HG02884 (cell line): ENCODE data around the gene RC3H1.
"Not testable (repeated sequence)": the region's sequence is repeated elsewhere in the genome, so short reads cannot be mapped to it uniquely, and the experiment has no call there.

Experiments used
- ATAC-seq: cut with Tn5 transposase; IDR thresholded peaks from one replicate; pipeline ENCODE4 v1.9.1; 2021; ENCODE audit warnings: mild to moderate bottlenecking, moderate library complexity; ENCODE audit not compliant: unreplicated experiment

Gene RC3H1

GRCh38 chr1:174022976-174023277 lies 770 bp upstream of the RC3H1 start:
- no peak for ATAC-seq

GRCh38 chr1:174021591-174022079 lies 522 bp downstream of the RC3H1 start:
- ATAC-seq, result peak; percentile 29

- no peak for ATAC-seq
These were observed 3.6 kb downstream of the RC3H1 start for GRCh38 chr1:174018565-174018964.

- no peak for ATAC-seq
These were observed 4.8 kb downstream of the RC3H1 start for GRCh38 chr1:174017231-174017970.

GRCh38 chr1:174013864-174014418 lies 8.2 kb downstream of the RC3H1 start:
- no peak for ATAC-seq

- ATAC-seq, result no peak
These were observed 13.2 kb downstream of the RC3H1 start for GRCh38 chr1:174008979-174009378.

GRCh38 chr1:174008269-174008668 lies 13.9 kb downstream of the RC3H1 start:
- no peak for ATAC-seq

- no peak for ATAC-seq
These were observed 14.3 kb downstream of the RC3H1 start for GRCh38 chr1:174007851-174008250.

GRCh38 chr1:174005032-174005431 lies 17.1 kb downstream of the RC3H1 start:
- ATAC-seq, result peak; percentile 88

- no peak for ATAC-seq
These were observed 18.3 kb downstream of the RC3H1 start for GRCh38 chr1:174003867-174004266.

- no peak for ATAC-seq
These were observed 20.6 kb downstream of the RC3H1 start for GRCh38 chr1:174001573-174001972.

- ATAC-seq, result no peak
These were observed 21.8 kb downstream of the RC3H1 start for GRCh38 chr1:174000371-174000770.

- no peak for ATAC-seq
These were observed 24.4 kb downstream of the RC3H1 start for GRCh38 chr1:173997791-173998190.

- ATAC-seq, result no peak
These were observed 25.2 kb downstream of the RC3H1 start for GRCh38 chr1:173996995-173997394.

GRCh38 chr1:173995475-173995874 lies 26.7 kb downstream of the RC3H1 start:
- ATAC-seq, result no peak

- ATAC-seq, result not testable (repeated sequence)
These were observed 28.2 kb downstream of the RC3H1 start for GRCh38 chr1:173993948-173994347.

- no peak for ATAC-seq
These were observed 34.1 kb downstream of the RC3H1 start for GRCh38 chr1:173988068-173988467.

- no peak for ATAC-seq
These were observed 35.2 kb downstream of the RC3H1 start for GRCh38 chr1:173986951-173987350.

- ATAC-seq, result no peak
These were observed 51.9 kb downstream of the RC3H1 start for GRCh38 chr1:173970252-173970651.

- not testable (repeated sequence) for ATAC-seq
These were observed 56.3 kb downstream of the RC3H1 start for GRCh38 chr1:173965896-173966295.

- ATAC-seq, result no peak
These were observed 58.7 kb downstream of the RC3H1 start for GRCh38 chr1:173963477-173963876.

GRCh38 chr1:173960625-173961024 lies 61.5 kb downstream of the RC3H1 start:
- no peak for ATAC-seq

GRCh38 chr1:173954179-173954578 lies 68.0 kb downstream of the RC3H1 start:
- no peak for ATAC-seq
